NOMO-1 treated with dmso at 0.1 percent for 144 hours (cell line): ENCODE data around the gene GRID2.
"Not testable (repeated sequence)": the region's sequence is repeated elsewhere in the genome, so short reads cannot be mapped to it uniquely, and the experiment has no call there.

Source experiments
- DNase-seq: peaks from one replicate; lab custom pipeline; 2025; ENCODE audit not compliant: unreplicated experiment; lab: John Stamatoyannopoulos, UW

GRID2 gene

DNA sequence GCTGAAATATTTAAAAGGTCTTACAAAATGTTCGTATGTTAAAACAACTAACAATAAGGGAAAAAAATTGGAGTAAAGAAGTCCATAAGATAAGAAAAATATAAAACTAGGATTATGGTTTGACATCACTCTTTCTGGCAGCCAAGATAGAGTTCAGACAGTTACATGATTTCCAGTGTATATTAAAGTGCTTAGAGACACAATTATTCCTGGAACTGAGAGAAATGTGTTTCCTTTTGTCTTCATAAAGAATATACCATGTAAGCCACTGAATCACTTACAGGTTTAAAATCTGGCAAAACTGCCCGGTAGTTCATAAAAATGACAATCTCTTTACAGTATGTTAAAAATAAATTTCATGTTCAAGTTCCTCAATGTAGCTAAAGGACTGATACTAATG, 986.1 kb downstream of the GRID2 start:
- no peak for DNase-seq

GRCh38 chr4:93299118-93299517, 995.4 kb downstream of the GRID2 start:
- no peak for DNase-seq

GRCh38 chr4:93300780-93301555, 997.2 kb downstream of the GRID2 start:
- not testable (repeated sequence) for DNase-seq

- DNase-seq = no peak
Measured at GRCh38 chr4:93302310-93302709, 998.5 kb downstream of the GRID2 start.

DNA sequence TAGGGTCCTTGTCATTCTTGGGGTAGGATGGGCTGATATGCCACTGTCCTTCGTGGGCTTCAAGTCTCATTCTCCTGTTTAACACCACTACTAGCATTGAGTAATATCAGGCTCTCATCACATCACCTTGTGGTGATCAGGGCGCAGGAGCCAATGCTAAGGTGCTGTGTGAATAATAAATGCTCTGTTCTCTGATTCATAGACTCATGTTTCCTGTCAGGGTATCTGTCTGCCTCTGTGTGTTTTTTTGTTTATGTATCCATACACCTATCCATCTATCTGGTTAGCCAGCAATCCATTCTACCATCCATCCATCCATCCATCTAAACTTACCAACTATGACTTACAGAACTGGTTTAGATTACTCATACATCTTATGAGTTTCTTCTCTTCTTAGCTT, 999.7 kb downstream of the GRID2 start:
- DNase-seq = no peak

DNA sequence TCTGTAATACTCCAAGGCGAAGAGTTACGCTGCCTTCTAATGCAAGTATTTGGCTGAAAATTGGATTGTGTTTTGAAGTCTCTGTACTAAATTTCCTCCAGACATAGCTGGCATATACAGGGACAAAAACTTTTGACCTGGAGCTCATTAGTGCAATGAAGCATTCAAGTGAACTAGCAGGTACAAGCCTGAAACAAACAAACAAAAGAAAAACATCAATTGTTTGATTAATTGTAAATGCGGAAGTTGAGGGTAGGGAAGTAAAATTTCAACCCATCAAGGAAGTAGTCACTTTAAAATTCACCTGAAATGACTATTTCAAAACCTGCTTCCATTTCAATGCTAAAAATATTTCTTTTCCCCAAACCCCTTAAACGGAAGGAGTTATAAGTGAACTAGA, 1008.5 kb downstream of the GRID2 start:
- DNase-seq = no peak

DNA sequence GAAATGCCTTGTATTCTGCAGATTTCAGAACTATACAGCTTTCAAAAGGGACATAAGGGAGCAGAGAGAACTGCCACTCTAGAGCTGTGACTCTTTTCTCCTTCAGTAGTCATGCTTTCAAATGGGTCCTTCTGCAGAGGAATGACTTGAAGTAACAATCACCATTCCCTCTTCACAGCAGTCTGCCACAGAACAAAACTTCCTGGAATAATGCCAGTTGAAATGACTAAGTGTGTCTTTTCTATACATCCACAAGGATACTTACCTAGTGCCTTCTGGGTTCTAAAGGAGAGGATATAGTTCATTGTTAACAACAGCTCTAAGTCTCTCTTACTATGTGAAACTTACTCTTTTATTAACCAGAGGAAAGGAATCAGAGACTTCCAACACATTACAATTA, 1009.4 kb downstream of the GRID2 start:
- no peak for DNase-seq

DNA sequence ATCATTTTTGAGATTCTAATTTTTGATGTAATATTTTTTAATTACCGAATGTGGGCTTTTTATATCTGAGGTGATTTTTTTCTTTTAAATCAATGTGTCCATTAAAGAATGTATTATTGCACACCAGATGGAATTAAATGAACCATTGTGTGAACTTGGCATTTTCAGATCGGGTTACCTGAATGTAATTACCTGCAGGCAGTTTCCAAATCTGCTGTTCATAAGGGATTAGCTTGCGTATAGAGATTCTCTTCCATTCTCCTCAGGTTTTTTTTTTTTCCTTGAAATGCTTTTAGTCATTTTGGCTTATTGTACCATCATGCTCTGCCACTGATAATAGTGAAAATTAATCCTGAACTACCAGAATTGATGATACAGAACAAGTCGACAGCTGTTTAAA, 1013.3 kb downstream of the GRID2 start:
- no peak for DNase-seq

GRCh38 chr4:93317561-93317960, 1013.8 kb downstream of the GRID2 start:
- DNase-seq = no peak

DNA sequence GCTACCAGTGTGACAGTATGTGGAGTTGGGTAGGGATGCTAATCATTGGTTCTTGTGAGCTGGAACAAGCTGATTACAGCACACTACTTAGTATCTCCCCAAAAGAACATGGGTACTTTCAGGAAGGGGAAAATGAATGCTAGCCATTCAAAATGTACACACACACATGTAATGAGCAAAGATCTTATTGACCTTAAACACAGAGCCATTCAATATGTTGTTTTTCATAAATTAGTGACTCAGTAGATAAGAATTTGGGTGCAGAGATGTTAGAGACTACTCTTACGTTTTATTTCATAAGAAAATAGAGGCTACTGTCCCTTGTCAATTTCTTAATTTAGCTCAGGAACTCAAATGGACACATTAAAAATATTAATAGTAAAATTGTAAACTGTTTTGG, 1015.3 kb downstream of the GRID2 start:
- DNase-seq = no peak

- DNase-seq = no peak
Measured at GRCh38 chr4:93320356-93320755, 1016.6 kb downstream of the GRID2 start.

DNA sequence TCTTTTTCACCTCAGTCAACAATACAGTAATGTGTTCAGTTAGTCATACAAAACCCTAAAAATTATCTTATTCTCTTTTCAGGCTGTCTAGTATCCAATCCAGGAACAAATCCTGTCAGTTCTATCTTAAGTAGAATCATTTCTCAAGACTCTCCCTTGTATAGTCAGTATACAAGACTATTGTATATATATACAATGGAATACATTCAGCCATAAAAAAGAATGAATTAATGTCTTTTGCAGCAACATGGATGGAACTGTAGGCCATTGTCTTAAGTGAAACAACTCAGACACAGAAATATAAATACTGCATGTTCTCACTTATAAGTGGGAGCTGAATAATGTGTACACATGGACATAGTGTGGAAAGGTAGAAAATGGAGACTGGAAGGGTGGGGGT, 1023.6 kb downstream of the GRID2 start:
- DNase-seq = no peak

DNA sequence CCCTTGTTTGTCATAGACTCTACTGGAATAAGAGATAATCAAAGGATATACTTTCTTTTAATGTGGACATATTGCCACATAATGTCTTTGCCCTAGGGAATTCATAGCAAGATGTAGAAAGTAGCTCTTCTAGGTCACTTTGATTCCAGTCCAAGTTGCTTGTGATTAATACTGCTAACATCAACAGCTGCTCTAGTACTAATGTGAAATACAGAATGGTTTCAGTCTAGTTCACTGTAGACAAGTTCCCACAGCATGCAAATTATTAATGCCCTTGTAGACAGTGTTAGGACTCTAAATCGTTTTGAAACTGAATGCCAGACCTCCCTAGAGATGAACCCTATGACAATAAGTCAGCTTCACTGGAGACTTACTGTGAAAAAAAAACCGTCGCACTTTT, 1030.2 kb downstream of the GRID2 start:
- DNase-seq = no peak

DNA sequence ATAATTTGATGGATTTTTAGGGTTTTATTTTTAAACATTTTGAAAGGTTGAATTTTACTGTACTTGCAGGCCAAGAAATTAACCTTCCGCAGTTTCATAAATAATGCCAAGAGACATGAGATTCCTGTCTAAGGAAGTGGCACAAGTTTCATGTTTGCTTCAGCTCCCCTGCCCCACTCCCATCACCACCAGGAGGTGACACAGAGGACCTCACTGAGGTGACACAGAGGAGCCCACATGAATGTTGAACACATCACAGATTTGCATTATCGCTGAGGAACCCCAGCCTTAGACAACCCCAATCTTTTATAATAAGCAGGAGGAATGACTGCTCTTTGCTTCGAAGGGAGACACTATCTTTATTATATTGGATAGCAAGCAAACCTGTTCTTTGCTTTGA, 1033.4 kb downstream of the GRID2 start:
- no peak for DNase-seq

DNA sequence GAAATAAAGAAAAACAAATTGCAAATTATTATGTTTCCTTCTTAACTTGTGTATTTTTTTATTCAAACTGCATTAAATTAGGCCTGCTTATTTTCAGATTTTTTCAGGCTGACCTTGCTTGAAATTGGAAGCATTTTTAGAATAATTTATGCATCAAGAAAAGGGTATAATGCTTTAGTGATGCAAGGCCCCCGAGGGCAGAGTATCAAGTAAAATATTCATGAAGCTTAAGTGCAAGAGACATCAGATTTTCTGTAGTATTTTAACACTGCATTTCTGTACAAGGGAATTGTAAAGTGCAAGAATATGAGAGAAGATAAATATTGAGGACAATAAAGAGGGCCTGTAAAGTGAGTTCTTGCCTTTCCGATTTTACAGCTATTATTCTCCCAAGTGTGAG, 1039.0 kb downstream of the GRID2 start:
- no peak for DNase-seq

DNA sequence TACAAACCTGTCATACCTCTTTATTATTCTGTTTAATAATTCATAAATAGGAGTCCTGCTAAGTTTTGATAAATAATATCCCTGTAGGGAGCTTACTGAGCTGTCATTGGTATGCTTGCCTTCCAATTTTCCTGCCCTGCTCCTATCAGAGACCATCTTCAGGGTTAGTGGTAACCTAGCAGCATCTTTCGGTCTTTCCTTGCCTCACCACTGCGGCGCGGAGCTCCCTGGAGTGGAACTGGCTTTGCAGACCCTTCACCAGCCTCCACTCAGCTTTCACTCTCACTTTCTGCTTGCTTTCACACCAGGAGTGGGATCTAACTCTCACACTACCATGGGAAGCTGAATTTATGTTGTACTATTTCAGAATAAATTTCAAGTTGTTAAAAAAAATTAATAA, 1043.1 kb downstream of the GRID2 start:
- no peak for DNase-seq

- no peak for DNase-seq
Measured at GRCh38 chr4:93348896-93349295, 1045.1 kb downstream of the GRID2 start.

- no peak for DNase-seq
Measured at GRCh38 chr4:93351846-93352245, 1048.1 kb downstream of the GRID2 start.

GRCh38 chr4:93355411-93355810, 1051.6 kb downstream of the GRID2 start:
- no peak for DNase-seq

GRCh38 chr4:93359586-93359985, 1055.8 kb downstream of the GRID2 start:
- DNase-seq = no peak

DNA sequence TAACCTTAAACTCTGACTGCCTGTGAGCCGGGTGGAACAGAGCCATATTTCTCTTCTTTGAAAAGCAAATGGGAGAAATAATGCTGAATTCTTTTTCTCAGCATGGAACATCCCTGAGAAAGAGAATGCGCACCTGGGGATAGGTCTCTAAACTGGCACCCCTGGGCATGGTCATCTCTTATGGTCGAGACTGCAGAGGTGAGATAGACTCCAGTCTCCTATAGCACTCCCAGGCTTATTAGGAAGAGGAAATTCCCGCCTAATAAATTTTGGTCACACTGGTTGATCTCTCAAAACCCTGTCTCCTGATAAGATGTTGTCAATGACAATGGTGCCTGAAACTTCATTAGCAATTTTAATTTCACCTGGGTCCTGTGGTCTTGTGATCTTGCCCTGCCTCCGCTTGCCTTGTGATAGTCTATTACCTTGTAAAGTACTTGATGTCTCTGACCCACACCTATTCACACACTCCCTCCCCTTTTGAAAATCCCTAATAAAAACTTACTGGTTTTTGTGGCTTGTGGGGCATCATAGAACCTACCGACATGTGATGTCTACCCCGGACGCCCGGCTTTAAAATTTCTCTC, 1062.5 kb downstream of the GRID2 start:
- not testable (repeated sequence) for DNase-seq

DNA sequence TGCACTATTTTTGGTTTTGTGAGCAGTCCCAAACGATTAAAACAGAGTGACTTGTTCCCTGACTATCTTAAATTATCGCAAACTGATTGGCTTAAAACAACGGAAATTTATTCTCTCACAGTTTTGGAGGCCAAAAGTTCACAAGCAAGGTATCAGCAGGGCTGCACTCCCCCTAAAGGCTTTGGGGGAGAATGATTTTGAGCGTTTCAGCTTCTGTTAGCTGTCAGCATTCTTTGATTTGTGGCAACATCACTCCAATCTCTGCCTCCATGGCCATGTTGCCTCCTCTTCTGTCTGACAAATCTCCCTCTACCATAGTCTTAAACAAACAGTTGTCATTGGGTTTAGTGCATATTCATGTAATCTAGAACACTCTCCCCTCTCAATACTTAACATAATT, 1065.2 kb downstream of the GRID2 start:
- DNase-seq = no peak

DNA sequence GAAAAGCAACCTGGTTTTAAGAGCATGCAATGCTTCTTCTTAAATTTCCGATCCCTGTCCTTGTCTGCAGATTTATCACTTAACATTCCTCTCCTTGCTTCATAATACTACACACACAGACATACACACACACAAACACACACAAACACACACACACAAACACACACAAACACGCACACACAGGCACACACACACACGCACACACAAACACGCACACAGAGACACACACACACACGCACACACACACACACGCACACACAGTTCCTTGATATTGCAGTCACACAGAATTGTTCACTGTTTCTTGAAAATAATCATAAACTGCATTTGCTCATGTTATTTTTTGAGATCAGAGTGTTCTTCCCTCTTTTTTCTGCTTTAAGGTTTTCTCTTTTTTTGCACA, 1066.5 kb downstream of the GRID2 start:
- DNase-seq = no peak
